Measurements from ENCODE around the gene NCBP3. TPM values are rescaled to one million over a fixed set of nuclear protein-coding genes. Genes with fewer than 3 reads are reported as not detected.

NCBP3 gene
- total and polyA plus RNA-seq, 5 experiments from 2014 or later, result 9.3 to 52.0 (median 15.5) TPM

DNA sequence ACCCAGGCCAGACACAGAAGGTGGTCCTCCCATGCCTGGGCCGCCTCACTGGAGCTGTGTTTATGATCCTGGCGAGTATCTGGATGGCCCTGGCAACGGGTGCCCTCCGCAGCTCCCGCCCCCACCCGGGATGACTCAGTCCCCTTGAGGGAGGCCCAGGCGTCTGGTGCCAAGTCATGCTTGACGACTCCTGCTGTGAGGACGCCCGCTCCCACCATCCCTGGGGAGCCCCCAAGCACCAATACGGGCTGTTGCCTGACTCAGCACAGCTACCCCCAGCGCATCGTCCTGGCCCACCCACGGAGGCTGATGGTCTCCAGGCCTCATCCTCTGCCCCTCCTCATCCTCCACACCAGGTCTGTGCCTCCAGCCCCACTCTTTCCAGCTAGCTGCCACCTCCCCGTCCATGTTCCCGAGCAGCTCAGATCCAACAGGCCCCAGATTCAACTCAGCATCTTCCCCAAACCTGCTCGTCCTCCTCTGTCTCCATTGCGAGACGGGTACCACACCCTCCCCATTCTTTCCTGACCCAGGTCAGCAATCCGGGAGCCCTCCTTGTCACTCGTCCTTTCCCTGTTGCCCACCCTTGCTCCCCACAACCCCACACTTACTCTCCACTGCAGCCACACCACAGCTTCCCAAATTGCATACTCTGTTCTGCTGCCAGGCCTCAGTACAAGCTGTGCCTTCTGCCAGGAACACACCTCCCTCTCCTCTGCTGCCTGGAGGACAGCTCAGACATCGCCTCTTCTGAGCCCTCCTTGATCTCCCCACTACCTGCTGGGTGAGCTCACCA, 44.2 kb upstream of the NCBP3 start:
- H3K27me3 Mint-ChIP-seq, result no peaks in the 10 kb centered on the region
- POLR2A ChIA-PET, result interaction anchor here (0.7 to 1.7 kb wide), 3 partner anchors 12 to 816 kb away, joined by 3 to 7 read pairs (median 3); partner anchors contain the start of gene SHPK
- peaks cover 35 to 68% (median 58%) of the 10 kb centered on the region in 4 donors for H3K4me1 Mint-ChIP-seq
- no peaks in the 10 kb centered on the region for H3K9me3 Mint-ChIP-seq
- DNase-seq (peak in 1 of 10 donors; percentile 50), ATAC-seq (no peak)
- H3K4me3 Mint-ChIP-seq, result peak overlapping the region in 4 of 10 donors; percentile 28 to 85 (median 54)
- no peaks in the 10 kb centered on the region for H3K36me3 Mint-ChIP-seq
- H3K27ac Mint-ChIP-seq, result peak overlapping the region in 7 of 10 donors; percentile 13 to 79 (median 49)

- Mint-ChIP-seq H3K9me3 (no peaks in the 10 kb centered on the region), H3K27me3 (no peaks in the 10 kb centered on the region), H3K4me3 (no peak overlapping the region), H3K4me1 (peaks cover 35 to 61% (median 58%) of the 10 kb centered on the region in 4 donors), H3K36me3 (peaks cover 0 to 8% (median 3%) of the 10 kb centered on the region in 3 donors), H3K27ac (peak overlapping the region in 3 of 10 donors; percentile 3 to 59 (median 43))
- DNase-seq (no peak), ATAC-seq (no peak)
- POLR2A ChIA-PET, result interaction anchor here (0.7 to 1.7 kb wide), 2 partner anchors 11 to 817 kb away, joined by 3 to 7 read pairs; no protein-coding TSS in a partner anchor
These were observed 43.4 kb upstream of the NCBP3 start for GRCh38 chr17:3889325-3890012.

- peak overlapping the region in 6 of 10 donors; percentile 3 to 97 (median 54) for H3K27ac Mint-ChIP-seq
- DNase-seq (no peak), ATAC-seq (no peak)
- no peaks in the 10 kb centered on the region for H3K9me3 Mint-ChIP-seq
- H3K4me1 Mint-ChIP-seq, result peaks cover 30 to 53% (median 52%) of the 10 kb centered on the region in 4 donors
- POLR2A ChIA-PET, result interaction anchor here (1.7 kb wide), 1 partner anchor 10 kb away, joined by 7 read pairs; no protein-coding TSS in a partner anchor
- H3K36me3 Mint-ChIP-seq, result peaks cover 0 to 9% (median 3%) of the 10 kb centered on the region in 3 donors
- no peaks in the 10 kb centered on the region for H3K27me3 Mint-ChIP-seq
- peak overlapping the region in 3 of 10 donors; percentile 43 to 65 (median 45) for H3K4me3 Mint-ChIP-seq
These were observed 42.5 kb upstream of the NCBP3 start for GRCh38 chr17:3888343-3889171.

- DNase-seq, result no peak
- POLR2A ChIA-PET, result no interaction called here
- Mint-ChIP-seq H3K27ac (peak overlapping the region in 7 of 10 donors; percentile 68 to 97 (median 83)), H3K4me3 (peak overlapping the region in 7 of 10 donors; percentile 3 to 88 (median 46)), H3K9me3 (no peaks in the 10 kb centered on the region), H3K36me3 (peaks cover 0 to 11% (median 3%) of the 10 kb centered on the region in 3 donors), H3K27me3 (no peaks in the 10 kb centered on the region), H3K4me1 (peaks cover 27 to 50% (median 49%) of the 10 kb centered on the region in 4 donors)
- ATAC-seq, result no peak
These were observed 41.8 kb upstream of the NCBP3 start for GRCh38 chr17:3887804-3888203.

GRCh38 chr17:3887394-3887793, 41.3 kb upstream of the NCBP3 start:
- peak overlapping the region in 9 of 10 donors; percentile 55 to 88 (median 68) for H3K4me3 Mint-ChIP-seq
- DNase-seq (no peak), ATAC-seq (no peak)
- POLR2A ChIA-PET, result no interaction called here
- peak overlapping the region; percentile 17 to 97 (median 90) for H3K27ac Mint-ChIP-seq
- no peaks in the 10 kb centered on the region for H3K27me3 Mint-ChIP-seq
- H3K36me3 Mint-ChIP-seq, result peaks cover 0 to 12% (median 3%) of the 10 kb centered on the region in 3 donors
- H3K9me3 Mint-ChIP-seq, result no peaks in the 10 kb centered on the region
- H3K4me1 Mint-ChIP-seq, result peaks cover 27 to 50% (median 49%) of the 10 kb centered on the region in 4 donors

DNA sequence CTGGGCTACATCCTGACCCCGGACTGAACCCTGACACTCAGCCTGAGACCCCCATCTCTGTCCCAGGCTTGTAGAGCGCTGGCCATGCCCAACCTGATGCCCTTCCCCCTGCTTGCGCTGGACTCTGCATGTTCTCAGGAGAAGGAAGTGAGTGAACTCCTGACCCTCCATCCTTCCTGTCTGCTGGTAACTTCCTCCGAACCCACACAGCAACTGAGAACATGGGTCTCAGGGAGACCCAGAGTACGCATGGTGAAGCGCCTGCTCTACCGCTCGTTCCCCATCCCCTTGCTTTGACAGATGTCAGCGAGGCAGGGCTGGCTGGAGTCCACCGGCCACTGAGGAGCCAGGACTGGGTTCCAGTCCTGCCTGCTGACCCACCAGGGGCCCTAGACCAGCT, 40.7 kb upstream of the NCBP3 start:
- H3K4me3 Mint-ChIP-seq, result peak overlapping the region in 9 of 10 donors; percentile 55 to 88 (median 68)
- POLR2A ChIA-PET, result no interaction called here
- peak; percentile 64 to 79 for ATAC-seq
- no peaks in the 10 kb centered on the region for H3K27me3 Mint-ChIP-seq
- peak in 2 of 10 donors; percentile 21 to 54 for DNase-seq
- peaks cover 26 to 46% (median 44%) of the 10 kb centered on the region in 4 donors for H3K4me1 Mint-ChIP-seq
- no peaks in the 10 kb centered on the region for H3K9me3 Mint-ChIP-seq
- H3K36me3 Mint-ChIP-seq, result peaks cover 0 to 12% (median 3%) of the 10 kb centered on the region in 3 donors
- H3K27ac Mint-ChIP-seq, result peak overlapping the region; percentile 71 to 97 (median 90)

DNA sequence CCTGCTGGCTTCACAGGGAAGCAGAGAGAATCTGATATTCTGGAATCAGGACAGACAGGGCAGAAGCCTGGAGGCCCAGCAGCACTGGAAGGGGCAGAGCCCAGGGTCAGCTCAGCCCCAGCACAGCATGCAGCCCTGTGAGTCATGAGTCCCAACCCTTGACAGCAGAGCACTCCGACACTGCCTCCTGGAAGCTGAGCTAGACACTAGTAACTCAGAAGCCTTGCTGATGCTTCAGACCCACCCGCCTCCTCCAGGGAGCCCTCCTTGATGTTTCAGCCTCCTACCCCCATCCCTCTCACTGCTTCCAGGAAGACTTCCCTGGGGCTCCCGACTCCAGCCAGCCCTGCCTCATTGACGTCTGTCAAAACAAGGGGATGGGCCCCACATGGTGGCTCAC, 39.9 kb upstream of the NCBP3 start:
- POLR2A ChIA-PET, result no interaction called here
- Mint-ChIP-seq H3K4me3 (peak overlapping the region in 3 of 10 donors; percentile 26 to 88 (median 65)), H3K27me3 (no peaks in the 10 kb centered on the region), H3K36me3 (peaks cover 0 to 16% (median 3%) of the 10 kb centered on the region in 3 donors), H3K27ac (peak overlapping the region in 6 of 10 donors; percentile 56 to 97 (median 70)), H3K4me1 (peaks cover 22 to 38% (median 36%) of the 10 kb centered on the region in 4 donors), H3K9me3 (no peaks in the 10 kb centered on the region)
- ATAC-seq, result no peak
- DNase-seq, result peak in 1 of 10 donors; percentile 41

GRCh38 chr17:3885271-3885670, 39.2 kb upstream of the NCBP3 start:
- H3K4me1 Mint-ChIP-seq, result peaks cover 22 to 32% (median 29%) of the 10 kb centered on the region in 4 donors
- H3K27me3 Mint-ChIP-seq, result no peaks in the 10 kb centered on the region
- no peak for ATAC-seq
- peak overlapping the region in 1 of 10 donors; percentile 33 for H3K27ac Mint-ChIP-seq
- no peaks in the 10 kb centered on the region for H3K9me3 Mint-ChIP-seq
- peaks cover 0 to 16% (median 3%) of the 10 kb centered on the region in 3 donors for H3K36me3 Mint-ChIP-seq
- no peak overlapping the region for H3K4me3 Mint-ChIP-seq
- POLR2A ChIA-PET, result no interaction called here
- no peak for DNase-seq

GRCh38 chr17:3884188-3884587, 38.1 kb upstream of the NCBP3 start:
- no peak for ATAC-seq
- Mint-ChIP-seq H3K4me1 (peaks cover 26 to 28% (median 27%) of the 10 kb centered on the region in 4 donors), H3K9me3 (no peaks in the 10 kb centered on the region), H3K4me3 (no peak overlapping the region), H3K27ac (no peak overlapping the region), H3K27me3 (no peaks in the 10 kb centered on the region), H3K36me3 (peaks cover 0 to 20% (median 3%) of the 10 kb centered on the region in 3 donors)
- POLR2A ChIA-PET, result interaction anchor here (0.5 to 0.8 kb wide), 2 partner anchors 119 to 146 kb away, joined by 3 read pairs; no protein-coding TSS in a partner anchor
- DNase-seq, result peak in 1 of 10 donors; percentile 54

DNA sequence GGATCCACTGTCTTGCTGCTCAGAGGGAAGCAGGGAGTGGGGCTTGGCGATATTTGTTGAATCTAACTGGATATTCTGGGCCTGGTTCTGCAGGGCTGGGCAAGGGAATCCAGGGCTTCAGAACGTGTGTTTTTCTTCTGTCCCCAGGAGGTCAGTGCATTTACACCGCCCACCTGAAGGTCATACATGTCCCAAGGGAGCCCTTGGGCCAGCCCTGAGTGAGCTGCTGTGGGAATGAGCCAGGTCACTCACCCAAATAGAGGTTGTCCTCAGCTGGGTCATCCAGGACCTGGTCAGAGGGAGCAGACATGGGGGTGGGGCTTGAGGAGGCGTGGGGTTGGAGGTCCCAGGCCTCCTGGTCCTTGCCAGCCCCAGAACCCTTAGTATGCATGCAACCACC, 36.2 kb upstream of the NCBP3 start:
- Mint-ChIP-seq H3K36me3 (peaks cover 0 to 27% (median 3%) of the 10 kb centered on the region in 3 donors), H3K4me1 (peaks cover 13 to 23% (median 14%) of the 10 kb centered on the region in 4 donors), H3K27me3 (no peaks in the 10 kb centered on the region), H3K4me3 (no peak overlapping the region), H3K9me3 (no peaks in the 10 kb centered on the region), H3K27ac (no peak overlapping the region)
- no peak for DNase-seq
- ATAC-seq, result no peak
- POLR2A ChIA-PET, result no interaction called here

- Mint-ChIP-seq H3K4me3 (no peak overlapping the region), H3K27ac (no peak overlapping the region), H3K9me3 (no peaks in the 10 kb centered on the region), H3K27me3 (no peaks in the 10 kb centered on the region), H3K36me3 (peaks cover 0 to 35% (median 4%) of the 10 kb centered on the region in 3 donors), H3K4me1 (peaks cover 0 to 11% (median under 1%) of the 10 kb centered on the region in 4 donors)
- ATAC-seq (no peak), DNase-seq (no peak)
- POLR2A ChIA-PET, result no interaction called here
These were observed 34.9 kb upstream of the NCBP3 start for GRCh38 chr17:3880983-3881382.

Data from naive thymus-derived CD8-positive, alpha-beta T cell (primary cell).